ENCODE results near the gene DBNDD1. TPM values are rescaled to one million over a fixed set of nuclear protein-coding genes. Genes with fewer than 3 reads are reported as not detected.

Gene DBNDD1
- total RNA-seq, 1 experiment from 2014 or later, result 60.2 TPM

- TF ChIP-seq, protein P1, sequence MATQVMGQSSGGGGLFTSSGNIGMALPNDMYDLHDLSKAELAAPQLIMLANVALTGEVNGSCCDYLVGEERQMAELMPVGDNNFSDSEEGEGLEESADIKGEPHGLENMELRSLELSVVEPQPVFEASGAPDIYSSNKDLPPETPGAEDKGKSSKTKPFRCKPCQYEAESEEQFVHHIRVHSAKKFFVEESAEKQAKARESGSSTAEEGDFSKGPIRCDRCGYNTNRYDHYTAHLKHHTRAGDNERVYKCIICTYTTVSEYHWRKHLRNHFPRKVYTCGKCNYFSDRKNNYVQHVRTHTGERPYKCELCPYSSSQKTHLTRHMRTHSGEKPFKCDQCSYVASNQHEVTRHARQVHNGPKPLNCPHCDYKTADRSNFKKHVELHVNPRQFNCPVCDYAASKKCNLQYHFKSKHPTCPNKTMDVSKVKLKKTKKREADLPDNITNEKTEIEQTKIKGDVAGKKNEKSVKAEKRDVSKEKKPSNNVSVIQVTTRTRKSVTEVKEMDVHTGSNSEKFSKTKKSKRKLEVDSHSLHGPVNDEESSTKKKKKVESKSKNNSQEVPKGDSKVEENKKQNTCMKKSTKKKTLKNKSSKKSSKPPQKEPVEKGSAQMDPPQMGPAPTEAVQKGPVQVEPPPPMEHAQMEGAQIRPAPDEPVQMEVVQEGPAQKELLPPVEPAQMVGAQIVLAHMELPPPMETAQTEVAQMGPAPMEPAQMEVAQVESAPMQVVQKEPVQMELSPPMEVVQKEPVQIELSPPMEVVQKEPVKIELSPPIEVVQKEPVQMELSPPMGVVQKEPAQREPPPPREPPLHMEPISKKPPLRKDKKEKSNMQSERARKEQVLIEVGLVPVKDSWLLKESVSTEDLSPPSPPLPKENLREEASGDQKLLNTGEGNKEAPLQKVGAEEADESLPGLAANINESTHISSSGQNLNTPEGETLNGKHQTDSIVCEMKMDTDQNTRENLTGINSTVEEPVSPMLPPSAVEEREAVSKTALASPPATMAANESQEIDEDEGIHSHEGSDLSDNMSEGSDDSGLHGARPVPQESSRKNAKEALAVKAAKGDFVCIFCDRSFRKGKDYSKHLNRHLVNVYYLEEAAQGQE (IDR thresholded peaks at IDR 0.05; ENCODE audit: low read depth), result no peak
- no peak for TF ChIP-seq JUND (IDR thresholded peaks at IDR 0.05)
These were observed 12.8 kb upstream of the DBNDD1 start (continued) for GRCh38 chr16:90031931-90032673.

- no peak overlapping the region for H3K9ac ChIP-seq (ENCODE audit: low read length)
- no peak overlapping the region for H2AFZ ChIP-seq (ENCODE audit: low read depth, low read length, poor library complexity, severe bottlenecking)
- CTCF ChIA-PET, result no interaction called here
- H3K4me3 ChIP-seq (replicated peaks in 1 of 2; ENCODE audit: low read depth in 1 of 2, low read length in 2 of 2), result no peak overlapping the region
- no peaks in the 10 kb centered on the region for H3K27me3 ChIP-seq (ENCODE audit: insufficient read depth, low read length)
- RAD21 ChIA-PET (ENCODE audit: low non-redundant PET in 1 of 2, low total read pairs in 2 of 2, uncharacterized antibody in 2 of 2, unreplicated experiment in 2 of 2), result no interaction called here
- no peaks in the 10 kb centered on the region for H4K20me1 ChIP-seq (ENCODE audit: insufficient read depth)
- no peaks in the 10 kb centered on the region; a peak in 1 of 4 replicates for H3K9me3 ChIP-seq (ENCODE audit: control insufficient read depth in 1 of 2, insufficient read depth in 1 of 2, low read depth in 1 of 2, low read length in 2 of 2)
- no peak overlapping the region for H3K27ac ChIP-seq (ENCODE audit: low read depth, low read length)
- peaks cover 35 to 55% of the 10 kb centered on the region in 2 experiments for H3K36me3 ChIP-seq (ENCODE audit: control insufficient read depth in 1 of 2, insufficient read depth in 2 of 2, low read length in 2 of 2)
- peaks cover 21% of the 10 kb centered on the region for H3K79me2 ChIP-seq (ENCODE audit: insufficient read depth, low read length)
- POLR2A ChIA-PET, result interaction anchor here (1.2 kb wide), 1 partner anchor 8 kb away, joined by 3 read pairs; no protein-coding TSS in a partner anchor
- H3K9me2 ChIP-seq (ENCODE audit: insufficient read depth), result no peaks in the 10 kb centered on the region
- no peak for DNase-seq (ENCODE audit: low read depth, low spot score)
- intact Hi-C loops (cut with micrococcal nuclease), result no loop called here
- H3K4me2 ChIP-seq (ENCODE audit: low read length), result no peak overlapping the region
- no peak for ATAC-seq
- H3K4me1 ChIP-seq (ENCODE audit: control insufficient read depth in 1 of 2, insufficient read depth in 2 of 2, low read length in 2 of 2), result no peaks in the 10 kb centered on the region
- no TSS peak for BruUV-seq (replicated peaks)
- no peak for TF ChIP-seq CEBPB (IDR thresholded peaks at IDR 0.05; ENCODE audit: low read depth)
- no peak for TF ChIP-seq ATF3 (IDR thresholded peaks at IDR 0.05)
- TF ChIP-seq ZBTB33 (IDR thresholded peaks at IDR 0.05; ENCODE audit: extremely low read depth, insufficient replicate concordance, low read length), result no peak
- TF ChIP-seq, protein P1 (IDR thresholded peaks at IDR 0.05; ENCODE audit: low read depth), result no peak
- no peak for TF ChIP-seq EGR1 (IDR thresholded peaks at IDR 0.05; ENCODE audit: low read depth)
- no peak for TF ChIP-seq CTCF (IDR thresholded peaks at IDR 0.05 in 2 of 3, conservative IDR thresholded peaks at IDR 0.05 in 1 of 3; ENCODE audit: borderline replicate concordance in 1 of 3, insufficient read depth in 1 of 3, low read depth in 2 of 3, low read length in 2 of 3)
- no peak for TF ChIP-seq ELF1 (IDR thresholded peaks at IDR 0.05; ENCODE audit: borderline replicate concordance, low read depth)
- TF ChIP-seq POLR2AphosphoS5 (IDR thresholded peaks at IDR 0.05; ENCODE audit: low read depth, low read length), result no peak
These were observed 12.1 kb upstream of the DBNDD1 start for GRCh38 chr16:90031186-90031930.
